BLaER1 treated with 17β-estradiol and CSF1 and Interleukin-3, amounts not matched to agents 10 nM and 100 nM (cell line): ENCODE data around the gene GET4.

Experiments
- H3K27ac ChIP-seq, 11 experiments: shearing (Covaris generic); formaldehyde crosslinking; 2 replicates each; pipeline ENCODE4 v1.8.1; 2022
- H3K27me3 ChIP-seq, 11 experiments: shearing (Covaris generic); formaldehyde crosslinking; 2 replicates each; pipeline ENCODE4 v1.8.1; 2022
- H3K36me3 ChIP-seq, 11 experiments: shearing (Covaris generic); formaldehyde crosslinking; 2 replicates each; pipeline ENCODE4 v1.8.1; 2022
- H3K4me1 ChIP-seq, 10 experiments: shearing (Covaris generic); formaldehyde crosslinking; 2 replicates each; pipeline ENCODE4 v1.8.1; 2022
- H3K4me2 ChIP-seq, 11 experiments: shearing (Covaris generic); formaldehyde crosslinking; 2 replicates each; pipeline ENCODE4 v1.8.1; 2022
- H3K4me3 ChIP-seq, 10 experiments: shearing (Covaris generic); formaldehyde crosslinking; 2 replicates each; pipeline ENCODE4 v1.8.1; 2022
- H3K9ac ChIP-seq, 11 experiments: shearing (Covaris generic); formaldehyde crosslinking; 2 replicates each; pipeline ENCODE4 v1.8.1; 2022
- H3K9me3 ChIP-seq, 11 experiments: shearing (Covaris generic); formaldehyde crosslinking; replicated peaks in 1 of 11; 2 replicates each; pipeline ENCODE4 v1.8.1; 2022
- H4K20me1 ChIP-seq, 11 experiments: shearing (Covaris generic); formaldehyde crosslinking; 2 replicates each; pipeline ENCODE4 v1.8.1; 2022
- Cebpa-rat ChIP-seq, 11 experiments: shearing (Covaris generic); IDR thresholded peaks; 2 replicates each; pipeline ENCODE4 v1.8.1; 2022

GET4 gene

DNA sequence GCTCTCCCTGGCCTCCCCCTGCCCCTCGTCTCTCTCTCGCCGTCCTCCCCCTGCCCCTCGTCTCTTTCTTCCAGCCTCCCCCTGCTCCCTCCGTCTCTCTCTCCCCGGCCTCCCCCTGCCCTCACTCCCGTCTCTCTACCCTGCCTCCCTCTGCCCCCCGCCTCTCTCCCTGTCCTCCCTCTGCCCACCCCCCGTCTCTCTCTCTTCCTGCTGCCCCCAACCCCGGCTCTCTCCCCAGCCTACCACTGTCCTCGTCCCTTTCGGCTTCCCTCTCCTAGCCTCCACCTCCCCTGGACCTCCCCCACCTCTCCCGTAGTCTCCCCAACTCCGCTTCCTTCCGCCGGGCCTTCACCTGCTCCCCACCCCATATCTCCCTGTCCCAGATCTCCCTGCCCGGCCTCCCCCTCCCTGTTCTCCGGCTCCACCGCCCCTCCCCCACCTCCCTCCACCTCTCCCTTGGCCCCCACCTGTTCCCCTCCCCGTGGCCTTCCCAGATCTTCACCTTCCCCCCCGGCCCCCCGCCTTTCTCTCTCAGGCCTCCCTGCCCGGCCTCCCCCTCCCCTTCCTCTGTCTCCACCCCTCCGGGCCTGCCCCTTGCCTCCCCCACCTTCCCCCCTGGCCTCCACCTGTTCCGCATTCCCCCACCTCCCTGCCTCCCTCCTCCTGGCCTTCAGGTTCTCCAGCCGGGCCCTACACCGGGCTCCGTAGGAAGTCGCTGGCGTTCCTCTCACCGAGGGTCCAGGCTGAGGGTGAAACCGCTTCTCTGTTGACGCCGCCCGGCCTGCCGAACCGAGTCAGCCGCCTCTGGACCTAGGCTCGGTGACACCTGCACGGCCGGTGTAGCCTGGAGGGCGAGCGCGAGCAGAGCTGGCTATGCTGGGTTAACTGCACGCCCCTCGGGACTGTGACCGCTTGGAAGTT lies 1.2 kb downstream of the GET4 start:
- H3K27ac ChIP-seq, result peak overlapping the region; percentile 72 to 89 (median 87)
- peak overlapping the region; percentile 91 to 98 (median 95) for H3K4me2 ChIP-seq
- peak overlapping the region; percentile 88 to 98 (median 90) for H3K9ac ChIP-seq
- TF ChIP-seq Cebpa-rat (IDR thresholded peaks at IDR 0.05), result no peak
- H3K9me3 ChIP-seq, result peaks cover 0 to 4% (median 0%) of the 10 kb centered on the region in 11 experiments; a peak in 2 of 22 replicates
- H3K4me3 ChIP-seq, result peak overlapping the region; percentile 80 to 98 (median 94)
- H3K27me3 ChIP-seq, result no peaks in the 10 kb centered on the region
- peaks cover 46 to 55% (median 47%) of the 10 kb centered on the region in 11 experiments for H4K20me1 ChIP-seq
- peaks cover 22 to 70% (median 59%) of the 10 kb centered on the region in 11 experiments for H3K36me3 ChIP-seq
- peaks cover 57 to 70% (median 67%) of the 10 kb centered on the region in 10 experiments for H3K4me1 ChIP-seq

DNA sequence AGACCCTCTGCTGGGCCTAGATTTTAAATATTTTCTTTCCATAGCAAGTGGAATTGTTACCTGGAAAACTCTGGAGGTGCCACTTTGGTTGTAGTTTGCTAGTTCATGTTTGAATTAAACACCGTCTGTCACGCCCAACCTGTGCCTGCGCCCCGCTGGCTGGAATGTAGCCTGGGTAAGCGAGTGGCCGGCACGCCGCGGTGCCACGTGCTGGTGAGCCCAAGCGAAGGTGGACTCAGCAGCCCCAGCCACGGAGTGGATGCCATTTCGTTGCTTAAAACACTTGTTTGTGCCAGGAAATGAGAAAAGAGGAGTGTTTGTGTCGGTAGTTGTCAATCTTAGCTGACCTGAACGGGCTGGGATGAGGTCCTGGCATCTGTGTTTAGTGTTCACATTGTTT lies 2.7 kb downstream of the GET4 start:
- H3K4me3 ChIP-seq, result peak overlapping the region in 8 of 10 experiments; percentile 16 to 97 (median 90); a peak in 9 of 20 replicates
- H3K27me3 ChIP-seq, result no peaks in the 10 kb centered on the region
- H3K9ac ChIP-seq, result peak overlapping the region; percentile 66 to 92 (median 81); a peak in 19 of 22 replicates
- peaks cover 30 to 69% (median 56%) of the 10 kb centered on the region in 11 experiments; a peak in 21 of 22 replicates for H3K36me3 ChIP-seq
- TF ChIP-seq Cebpa-rat (IDR thresholded peaks at IDR 0.05), result no peak
- no peak overlapping the region for H3K27ac ChIP-seq
- H4K20me1 ChIP-seq, result peaks cover 61 to 70% (median 62%) of the 10 kb centered on the region in 11 experiments
- no peaks in the 10 kb centered on the region for H3K9me3 ChIP-seq
- peaks cover 64 to 70% (median 68%) of the 10 kb centered on the region in 10 experiments for H3K4me1 ChIP-seq
- H3K4me2 ChIP-seq, result peak overlapping the region; percentile 91 to 98 (median 95)

DNA sequence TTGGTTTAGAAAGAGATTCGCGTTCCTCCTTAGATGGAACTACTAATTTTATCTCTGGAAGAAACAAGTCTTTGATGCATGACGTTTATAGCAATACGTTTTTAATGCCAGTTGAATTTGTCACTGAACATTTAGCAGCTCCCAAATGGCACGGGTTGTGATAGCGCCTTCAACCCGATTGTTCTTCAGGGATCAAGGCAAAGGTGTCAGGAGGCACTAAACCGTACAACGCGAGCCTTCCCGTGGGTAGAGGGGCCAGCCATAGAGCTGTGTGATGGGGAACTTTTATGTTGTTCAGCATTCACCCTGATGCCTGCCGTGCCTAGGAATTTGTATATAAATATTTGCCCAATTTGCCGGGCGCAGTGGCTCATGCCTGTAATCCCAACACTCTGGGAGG lies 3.4 kb downstream of the GET4 start:
- TF ChIP-seq Cebpa-rat (IDR thresholded peaks at IDR 0.05), result no peak
- Histone ChIP-seq H3K4me2 (peak overlapping the region; percentile 91 to 98 (median 95)), H3K36me3 (peaks cover 30 to 71% (median 53%) of the 10 kb centered on the region in 11 experiments; a peak in 21 of 22 replicates), H4K20me1 (peaks cover 67 to 76% (median 68%) of the 10 kb centered on the region in 11 experiments), H3K27ac (no peak overlapping the region), H3K4me3 (no peak overlapping the region), H3K4me1 (peaks cover 64 to 72% (median 69%) of the 10 kb centered on the region in 10 experiments), H3K9me3 (no peaks in the 10 kb centered on the region), H3K27me3 (no peaks in the 10 kb centered on the region), H3K9ac (peak overlapping the region in 8 of 11 experiments; percentile 11 to 92 (median 80); a peak in 10 of 22 replicates)

DNA sequence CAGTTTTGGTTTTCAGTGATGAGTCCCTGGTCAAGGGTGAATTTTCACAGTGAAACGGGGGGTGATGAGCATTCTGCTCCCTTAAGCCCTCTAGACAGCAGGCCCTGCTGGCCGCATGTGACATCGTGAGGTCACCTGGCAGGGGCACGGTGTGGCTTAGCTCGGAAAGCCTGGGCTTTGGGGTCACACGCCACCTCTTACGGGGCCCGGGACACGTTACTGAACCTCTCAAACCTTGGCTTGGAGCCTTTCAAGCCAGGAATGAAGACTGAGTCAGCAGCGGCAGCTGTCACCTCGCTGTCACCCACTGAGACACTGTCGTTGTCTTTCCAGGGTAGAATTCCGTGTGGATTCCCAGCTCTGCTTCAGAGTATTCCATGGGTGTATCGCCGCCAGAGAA lies 4.1 kb downstream of the GET4 start:
- Histone ChIP-seq H3K4me1 (peaks cover 57 to 72% (median 69%) of the 10 kb centered on the region in 10 experiments), H3K9me3 (no peaks in the 10 kb centered on the region), H3K27ac (no peak overlapping the region), H3K27me3 (no peaks in the 10 kb centered on the region), H4K20me1 (peaks cover 74 to 84% (median 76%) of the 10 kb centered on the region in 11 experiments), H3K9ac (peak overlapping the region in 5 of 11 experiments; percentile 7 to 82 (median 20); a peak in 2 of 22 replicates), H3K36me3 (peaks cover 30 to 69% (median 47%) of the 10 kb centered on the region in 11 experiments; a peak in 21 of 22 replicates), H3K4me3 (no peak overlapping the region), H3K4me2 (peak overlapping the region in 5 of 11 experiments; percentile 24 to 97 (median 94); a peak in 4 of 22 replicates)
- TF ChIP-seq Cebpa-rat (IDR thresholded peaks at IDR 0.05), result no peak

DNA sequence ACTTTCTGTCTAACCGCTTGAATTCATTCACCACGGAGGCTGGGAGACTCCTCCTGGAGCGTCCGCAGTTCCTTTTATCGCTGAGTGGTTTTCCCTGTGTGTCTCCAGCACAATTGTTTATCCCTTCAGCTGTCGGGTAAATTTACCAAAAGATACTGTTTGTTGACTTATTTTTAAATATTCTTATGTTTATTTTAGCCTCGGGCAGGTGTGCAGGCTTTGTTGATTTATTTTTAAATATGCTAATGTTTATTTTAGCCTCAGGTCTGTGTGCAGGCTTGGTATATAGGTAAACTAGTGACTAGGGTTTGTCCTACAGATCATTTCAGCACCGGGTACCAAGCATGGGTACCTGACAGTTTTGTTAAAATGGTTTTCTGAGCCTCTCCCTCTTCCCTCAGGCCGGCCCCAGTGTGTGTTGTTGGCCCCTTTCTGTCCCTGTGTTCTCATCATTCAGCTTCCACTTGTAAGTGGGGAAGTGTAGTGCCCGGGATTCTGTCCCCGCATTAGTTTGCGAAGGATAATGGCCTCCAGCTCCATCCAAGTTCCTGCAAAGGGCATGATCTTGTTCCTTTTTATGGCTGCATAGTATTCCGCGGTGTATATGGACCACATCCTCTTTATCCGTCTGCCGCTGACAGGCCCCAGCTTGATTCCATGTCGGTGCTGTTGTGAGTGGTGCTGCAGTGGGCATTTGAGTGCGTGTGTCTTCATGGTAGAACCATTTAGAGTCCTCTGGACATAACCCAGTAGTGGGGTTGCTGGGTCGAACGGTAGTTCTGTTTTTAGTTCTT lies 5.3 kb downstream of the GET4 start:
- TF ChIP-seq Cebpa-rat (IDR thresholded peaks at IDR 0.05), result no peak
- Histone ChIP-seq H4K20me1 (peaks cover 86 to 95% (median 88%) of the 10 kb centered on the region in 11 experiments), H3K9ac (no peak overlapping the region), H3K27me3 (no peaks in the 10 kb centered on the region), H3K27ac (no peak overlapping the region), H3K4me1 (peaks cover 52 to 78% (median 75%) of the 10 kb centered on the region in 10 experiments), H3K4me3 (no peak overlapping the region), H3K9me3 (no peaks in the 10 kb centered on the region), H3K36me3 (peaks cover 38 to 76% (median 56%) of the 10 kb centered on the region in 11 experiments), H3K4me2 (0 out of 22 replicates have a peak overlapping the region, but pooled peaks of 2 of the 11 experiments have one; percentile 18 to 25)

DNA sequence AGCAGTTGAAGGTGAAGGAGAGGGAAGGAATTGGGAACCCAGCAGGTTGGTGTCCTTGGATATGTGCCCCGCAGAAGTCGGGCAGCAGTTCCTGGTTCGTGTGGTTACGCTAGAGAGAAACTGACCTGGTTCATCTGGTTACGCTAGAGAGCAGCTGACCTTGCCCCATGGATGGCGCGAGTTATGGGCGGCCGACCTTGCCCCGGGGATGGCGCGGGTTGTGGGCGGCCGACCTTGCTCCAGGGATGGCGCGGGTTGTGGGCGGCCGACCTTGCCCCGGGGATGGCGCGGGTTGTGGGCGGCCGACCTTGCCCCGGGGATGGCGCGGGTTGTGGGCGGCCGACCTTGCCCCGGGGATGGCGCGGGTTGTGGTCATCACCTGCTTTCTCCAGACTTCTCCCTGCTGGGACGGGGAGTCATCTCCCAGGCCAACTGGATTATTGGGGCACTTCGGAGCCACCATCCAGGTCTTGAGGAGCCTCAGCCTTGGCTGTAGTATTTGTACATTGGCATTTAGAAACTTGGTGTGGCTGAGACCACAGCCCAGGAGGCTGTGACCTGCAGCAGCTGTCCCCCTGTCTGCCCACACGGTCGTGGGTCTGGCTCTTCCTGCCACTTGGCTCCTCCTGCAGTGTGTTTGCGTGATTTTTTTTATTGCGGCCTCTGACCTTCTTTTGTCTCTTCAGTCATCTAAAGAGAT lies 6.1 kb downstream of the GET4 start:
- Histone ChIP-seq H3K9me3 (no peaks in the 10 kb centered on the region), H4K20me1 (peaks cover 95 to 98% (median 96%) of the 10 kb centered on the region in 11 experiments), H3K4me1 (peaks cover 61 to 87% (median 84%) of the 10 kb centered on the region in 10 experiments), H3K27ac (no peak overlapping the region), H3K4me3 (no peak overlapping the region), H3K27me3 (no peaks in the 10 kb centered on the region), H3K9ac (peak overlapping the region in 5 of 11 experiments; percentile 7 to 44 (median 32); a peak in 7 of 22 replicates), H3K4me2 (peak overlapping the region in 7 of 11 experiments; percentile 7 to 38 (median 18); a peak in 6 of 22 replicates), H3K36me3 (peaks cover 47 to 85% (median 64%) of the 10 kb centered on the region in 11 experiments)
- TF ChIP-seq Cebpa-rat (IDR thresholded peaks at IDR 0.05), result no peak

DNA sequence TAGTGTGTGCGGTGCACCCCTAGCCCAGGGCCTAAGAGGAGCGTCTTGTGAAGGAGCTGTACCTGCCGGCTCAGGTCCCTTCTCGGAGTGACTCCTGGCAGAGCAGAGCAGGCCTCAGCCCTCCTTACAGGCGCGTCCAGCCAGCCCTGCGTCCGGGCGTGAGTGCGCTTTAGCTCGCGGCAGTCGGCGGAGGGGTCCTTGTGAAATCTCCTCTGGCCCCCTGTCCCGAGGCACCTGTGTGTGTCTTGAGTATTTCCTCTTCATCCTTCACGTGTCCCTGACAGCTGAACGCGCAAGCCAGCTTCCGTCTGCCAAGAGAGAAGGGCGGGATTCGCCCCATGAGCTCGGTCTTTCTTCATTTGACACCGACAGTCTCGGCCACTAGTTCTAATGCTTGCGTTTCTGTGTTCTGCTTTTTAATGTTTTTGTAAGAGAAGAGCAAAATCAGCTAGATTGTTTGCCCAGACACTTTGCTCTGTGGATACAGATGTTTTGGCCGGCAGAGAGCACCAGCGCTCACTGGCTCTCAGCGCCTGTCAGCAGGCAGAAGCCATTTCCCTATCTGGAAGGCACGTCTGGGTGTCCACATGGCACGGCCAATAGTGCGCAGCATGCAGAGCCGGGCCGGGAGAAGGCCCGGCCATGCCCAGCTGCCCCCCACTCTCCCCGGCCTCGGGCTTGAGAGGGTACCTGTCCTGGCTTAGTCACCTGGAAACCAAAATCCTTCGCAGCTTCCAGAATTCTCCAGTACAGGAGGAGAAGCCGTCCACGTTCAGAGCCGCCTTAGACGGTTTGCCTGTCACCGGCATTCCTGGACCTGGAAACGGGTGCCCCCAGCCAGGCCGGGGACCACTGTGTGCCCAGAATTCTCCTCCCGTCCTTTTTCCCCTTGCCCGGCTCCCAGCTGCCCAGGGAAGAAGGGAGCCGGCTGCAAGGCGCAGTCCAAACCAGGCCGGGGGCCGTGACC lies 7.0 kb downstream of the GET4 start:
- no peak for TF ChIP-seq Cebpa-rat (IDR thresholded peaks at IDR 0.05)
- Histone ChIP-seq H3K9ac (peak overlapping the region in 7 of 11 experiments; percentile 7 to 44 (median 23); a peak in 9 of 22 replicates), H3K4me1 (peaks cover 61 to 90% (median 87%) of the 10 kb centered on the region in 10 experiments), H3K4me3 (no peak overlapping the region), H3K27me3 (no peaks in the 10 kb centered on the region), H4K20me1 (peaks cover 97 to 100% (median 99%) of the 10 kb centered on the region in 11 experiments), H3K36me3 (peaks cover 52 to 93% (median 73%) of the 10 kb centered on the region in 11 experiments), H3K4me2 (peak overlapping the region; percentile 5 to 77 (median 18); a peak in 9 of 22 replicates), H3K27ac (peak overlapping the region in 3 of 11 experiments; percentile 16 to 28 (median 22); a peak in 2 of 22 replicates), H3K9me3 (no peaks in the 10 kb centered on the region)
